HepG2 (cell line): Measurements from ENCODE around the gene ATP13A4.

ENCODE experiments used
- AFF4 ChIP-seq: sonication (generic); formaldehyde crosslinking; IDR thresholded peaks from 2 replicates; pipeline ENCODE4 v1.4.0; 2020; ENCODE audit warnings: missing genetic modification reagents
- EP300 ChIP-seq, 3 experiments: sonication (generic) in 1 of 3; formaldehyde crosslinking in 1 of 3; IDR thresholded peaks; 2 replicates each; pipeline versions ENCODE4 v1.5.1 to v1.6.1; 2011 to 2020; ENCODE audit warnings: low read depth in 2 of 3, low read length in 2 of 3, borderline replicate concordance in 1 of 3, improper control_type of control experiment in 1 of 3, mild to moderate bottlenecking in 1 of 3, missing genetic modification reagents in 1 of 3, moderate library complexity in 1 of 3
- GABPA ChIP-seq, 2 experiments: IDR thresholded peaks; 2 replicates each; pipeline ENCODE4 v1.6.1; 2011 to 2016; ENCODE audit warnings: low read depth in 2 of 2, low read length in 1 of 2, missing biosample characterization in 1 of 2, missing genetic modification characterization in 1 of 2
- KLF9 ChIP-seq: IDR thresholded peaks from 2 replicates; pipeline ENCODE4 v1.6.1; 2016; ENCODE audit warnings: low read depth
- MXD4 ChIP-seq: IDR thresholded peaks from 2 replicates; pipeline ENCODE4 v1.6.1; 2016; ENCODE audit warnings: mild to moderate bottlenecking, missing biosample characterization, missing genetic modification reagents
- RAD21 ChIP-seq: fragments of 450-650 bp; formaldehyde crosslinking; IDR thresholded peaks from 2 replicates; pipeline ENCODE4 v1.5.0; 2020; ENCODE audit warnings: mild to moderate bottlenecking
- TAF1 ChIP-seq: sonication (generic); formaldehyde crosslinking; IDR thresholded peaks from 2 replicates; pipeline ENCODE4 v1.4.0; 2020; ENCODE audit warnings: missing genetic modification reagents
- TCF7 ChIP-seq: sonication (generic); IDR thresholded peaks from 2 replicates; pipeline ENCODE4 v1.6.1; 2016; ENCODE audit warnings: antibody characterized with exemption, low read depth
- ZNF333 ChIP-seq: sonication (generic); formaldehyde crosslinking; IDR thresholded peaks from 2 replicates; pipeline ENCODE4 v1.4.0; 2020; ENCODE audit warnings: mild to moderate bottlenecking, missing genetic modification reagents, borderline replicate concordance
- ZNF740 ChIP-seq: sonication (generic); formaldehyde crosslinking; IDR thresholded peaks from 2 replicates; pipeline ENCODE4 v1.4.0; 2020; ENCODE audit warnings: missing genetic modification reagents
- ZZZ3 ChIP-seq: sonication (generic); formaldehyde crosslinking; IDR thresholded peaks from 2 replicates; pipeline ENCODE4 v1.4.0; 2020; ENCODE audit warnings: missing genetic modification reagents, mild to moderate bottlenecking, borderline replicate concordance
- TF ChIP-seq, protein P1 (sequence below), 2 experiments: IDR thresholded peaks; 2 replicates each; pipeline ENCODE4 v1.6.1; 2011 to 2012; ENCODE audit warnings: low read length in 2 of 2, borderline replicate concordance in 1 of 2, low read depth in 1 of 2, mild to moderate bottlenecking in 1 of 2, moderate library complexity in 1 of 2
- TF ChIP-seq, protein P2 (sequence below): sonication (generic); formaldehyde crosslinking; IDR thresholded peaks from 2 replicates; pipeline ENCODE4 v1.5.0; 2020; ENCODE audit warnings: mild to moderate bottlenecking, missing genetic modification reagents, moderate library complexity

DNA sequence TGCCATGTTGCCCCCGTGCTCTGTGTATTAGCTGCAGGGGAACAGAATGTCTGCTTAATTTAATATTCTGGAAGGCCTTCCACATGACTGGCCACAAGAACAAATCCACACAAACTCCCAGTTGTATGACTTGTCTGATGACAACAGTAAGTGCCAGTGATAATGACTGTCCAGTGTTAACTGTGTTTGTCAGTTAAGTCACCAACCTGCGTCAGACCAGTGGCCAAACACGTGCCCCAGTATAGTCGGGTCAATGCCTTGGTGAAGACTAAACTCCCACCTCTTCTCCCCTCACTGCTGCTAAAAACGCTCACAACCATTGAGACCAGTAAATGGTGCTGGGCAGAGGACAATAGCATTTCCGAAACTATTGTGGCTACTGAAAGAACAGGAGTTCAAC lies 166.3 kb downstream of the ATP13A4 start:
- no peak for TF ChIP-seq ZNF740 (CRISPR knock-in tag)
- TF ChIP-seq TCF7: no peak
- TF ChIP-seq RAD21 (CRISPR knock-in tag): no peak
- TF ChIP-seq ZNF333 (CRISPR knock-in tag): no peak
- TF ChIP-seq, protein P1, sequence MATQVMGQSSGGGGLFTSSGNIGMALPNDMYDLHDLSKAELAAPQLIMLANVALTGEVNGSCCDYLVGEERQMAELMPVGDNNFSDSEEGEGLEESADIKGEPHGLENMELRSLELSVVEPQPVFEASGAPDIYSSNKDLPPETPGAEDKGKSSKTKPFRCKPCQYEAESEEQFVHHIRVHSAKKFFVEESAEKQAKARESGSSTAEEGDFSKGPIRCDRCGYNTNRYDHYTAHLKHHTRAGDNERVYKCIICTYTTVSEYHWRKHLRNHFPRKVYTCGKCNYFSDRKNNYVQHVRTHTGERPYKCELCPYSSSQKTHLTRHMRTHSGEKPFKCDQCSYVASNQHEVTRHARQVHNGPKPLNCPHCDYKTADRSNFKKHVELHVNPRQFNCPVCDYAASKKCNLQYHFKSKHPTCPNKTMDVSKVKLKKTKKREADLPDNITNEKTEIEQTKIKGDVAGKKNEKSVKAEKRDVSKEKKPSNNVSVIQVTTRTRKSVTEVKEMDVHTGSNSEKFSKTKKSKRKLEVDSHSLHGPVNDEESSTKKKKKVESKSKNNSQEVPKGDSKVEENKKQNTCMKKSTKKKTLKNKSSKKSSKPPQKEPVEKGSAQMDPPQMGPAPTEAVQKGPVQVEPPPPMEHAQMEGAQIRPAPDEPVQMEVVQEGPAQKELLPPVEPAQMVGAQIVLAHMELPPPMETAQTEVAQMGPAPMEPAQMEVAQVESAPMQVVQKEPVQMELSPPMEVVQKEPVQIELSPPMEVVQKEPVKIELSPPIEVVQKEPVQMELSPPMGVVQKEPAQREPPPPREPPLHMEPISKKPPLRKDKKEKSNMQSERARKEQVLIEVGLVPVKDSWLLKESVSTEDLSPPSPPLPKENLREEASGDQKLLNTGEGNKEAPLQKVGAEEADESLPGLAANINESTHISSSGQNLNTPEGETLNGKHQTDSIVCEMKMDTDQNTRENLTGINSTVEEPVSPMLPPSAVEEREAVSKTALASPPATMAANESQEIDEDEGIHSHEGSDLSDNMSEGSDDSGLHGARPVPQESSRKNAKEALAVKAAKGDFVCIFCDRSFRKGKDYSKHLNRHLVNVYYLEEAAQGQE (IDR thresholded peaks at IDR 0.05; ENCODE audit: borderline replicate concordance in 1 of 2, low read depth in 1 of 2, low read length in 2 of 2): no peak
- TF ChIP-seq MXD4 (CRISPR knock-in tag): no peak
- TF ChIP-seq AFF4 (CRISPR knock-in tag): no peak
- TF ChIP-seq, protein P2, sequence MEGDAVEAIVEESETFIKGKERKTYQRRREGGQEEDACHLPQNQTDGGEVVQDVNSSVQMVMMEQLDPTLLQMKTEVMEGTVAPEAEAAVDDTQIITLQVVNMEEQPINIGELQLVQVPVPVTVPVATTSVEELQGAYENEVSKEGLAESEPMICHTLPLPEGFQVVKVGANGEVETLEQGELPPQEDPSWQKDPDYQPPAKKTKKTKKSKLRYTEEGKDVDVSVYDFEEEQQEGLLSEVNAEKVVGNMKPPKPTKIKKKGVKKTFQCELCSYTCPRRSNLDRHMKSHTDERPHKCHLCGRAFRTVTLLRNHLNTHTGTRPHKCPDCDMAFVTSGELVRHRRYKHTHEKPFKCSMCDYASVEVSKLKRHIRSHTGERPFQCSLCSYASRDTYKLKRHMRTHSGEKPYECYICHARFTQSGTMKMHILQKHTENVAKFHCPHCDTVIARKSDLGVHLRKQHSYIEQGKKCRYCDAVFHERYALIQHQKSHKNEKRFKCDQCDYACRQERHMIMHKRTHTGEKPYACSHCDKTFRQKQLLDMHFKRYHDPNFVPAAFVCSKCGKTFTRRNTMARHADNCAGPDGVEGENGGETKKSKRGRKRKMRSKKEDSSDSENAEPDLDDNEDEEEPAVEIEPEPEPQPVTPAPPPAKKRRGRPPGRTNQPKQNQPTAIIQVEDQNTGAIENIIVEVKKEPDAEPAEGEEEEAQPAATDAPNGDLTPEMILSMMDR (CRISPR knock-in tag): no peak
- no peak for TF ChIP-seq ZZZ3 (CRISPR knock-in tag)
- no peak for TF ChIP-seq GABPA (IDR thresholded peaks at IDR 0.05; ENCODE audit: low read depth, low read length)
- no peak for TF ChIP-seq GABPA (CRISPR knock-in tag; IDR thresholded peaks at IDR 0.05; ENCODE audit: low read depth)
- TF ChIP-seq EP300 (IDR thresholded peaks at IDR 0.05; ENCODE audit: low read depth in 2 of 2, low read length in 2 of 2): no peak
- TF ChIP-seq EP300 (CRISPR knock-in tag; IDR thresholded peaks at IDR 0.05; ENCODE audit: borderline replicate concordance): no peak
- no peak for TF ChIP-seq TAF1 (CRISPR knock-in tag)
- TF ChIP-seq KLF9 (CRISPR knock-in tag): no peak
